ENCODE results near the gene GNAS-AS1.

GNAS-AS1 gene

DNA sequence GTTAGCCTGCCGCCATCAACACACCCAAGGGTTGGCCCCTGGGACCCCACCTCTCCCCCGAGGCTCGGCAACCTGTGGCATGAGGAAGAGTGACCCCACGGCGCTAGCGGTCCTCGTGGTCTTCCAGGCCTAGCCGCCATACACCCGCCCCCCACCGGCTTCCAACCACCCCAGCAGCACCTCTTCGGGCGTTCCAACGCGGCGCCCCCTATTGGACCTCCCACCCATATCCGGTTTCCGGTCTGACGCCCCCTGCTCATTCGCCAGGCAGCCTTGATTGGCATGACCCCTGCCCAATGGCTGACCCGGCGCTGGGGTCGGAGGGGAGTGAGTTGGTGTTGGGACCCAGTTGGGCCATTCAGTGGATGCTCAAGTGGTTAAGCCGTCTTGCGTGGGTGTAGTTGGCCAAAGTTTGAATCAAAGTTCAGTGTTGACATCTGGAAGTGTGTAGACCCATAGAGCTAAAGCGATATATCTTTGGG, at the start of gene GNAS-AS1:
Gene GNAS-AS1, minus strand, starts transcription at position 210 of the 482 bp plus-strand sequence.
- DNase-seq (ENCODE audit: insufficient read length, low spot score) (peak; percentile 91), FAIRE-seq (peak; percentile 93)

DNA sequence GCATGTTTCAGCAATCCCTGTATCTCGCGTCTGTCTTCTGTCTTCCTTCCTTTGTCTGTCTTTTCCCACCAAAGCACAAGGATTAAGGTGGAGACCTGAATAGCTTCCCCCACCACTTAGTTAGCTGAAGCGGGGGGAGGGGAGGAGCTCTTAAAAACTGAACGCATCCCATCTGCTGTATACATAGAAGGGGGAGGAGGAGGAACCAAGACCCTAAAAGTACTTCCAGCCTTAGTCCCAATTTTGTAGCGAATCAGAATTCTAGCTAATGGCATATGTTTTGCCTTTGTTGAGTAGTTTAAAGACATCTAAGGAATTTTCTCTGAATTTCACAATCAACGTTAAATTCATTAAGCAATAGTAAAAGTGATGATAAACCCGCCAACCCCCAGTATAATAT, 49.7 kb upstream of the GNAS-AS1 start:
- DNase-seq (ENCODE audit: insufficient read length, low spot score) (no peak), FAIRE-seq (no peak)

DNA sequence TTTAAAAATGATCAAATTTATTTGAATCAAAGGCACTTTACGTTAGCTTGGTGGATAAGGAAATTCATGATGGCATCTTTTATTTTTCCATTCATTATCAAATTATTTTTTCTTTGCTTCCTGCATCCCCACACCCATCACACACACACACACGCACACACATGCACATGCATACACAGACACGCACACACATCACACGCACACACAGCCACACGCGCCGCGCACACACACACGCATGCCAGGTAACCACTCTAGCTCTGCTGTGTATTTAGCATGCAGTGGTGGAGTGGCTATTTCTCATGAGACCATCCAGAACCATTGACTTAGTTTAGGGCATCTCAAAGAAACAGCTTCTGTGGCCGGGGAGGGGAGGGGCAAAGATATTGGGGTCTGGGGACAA, 48.8 kb upstream of the GNAS-AS1 start:
- DNase-seq (ENCODE audit: insufficient read length, low spot score) = no peak
- FAIRE-seq = no peak

DNA sequence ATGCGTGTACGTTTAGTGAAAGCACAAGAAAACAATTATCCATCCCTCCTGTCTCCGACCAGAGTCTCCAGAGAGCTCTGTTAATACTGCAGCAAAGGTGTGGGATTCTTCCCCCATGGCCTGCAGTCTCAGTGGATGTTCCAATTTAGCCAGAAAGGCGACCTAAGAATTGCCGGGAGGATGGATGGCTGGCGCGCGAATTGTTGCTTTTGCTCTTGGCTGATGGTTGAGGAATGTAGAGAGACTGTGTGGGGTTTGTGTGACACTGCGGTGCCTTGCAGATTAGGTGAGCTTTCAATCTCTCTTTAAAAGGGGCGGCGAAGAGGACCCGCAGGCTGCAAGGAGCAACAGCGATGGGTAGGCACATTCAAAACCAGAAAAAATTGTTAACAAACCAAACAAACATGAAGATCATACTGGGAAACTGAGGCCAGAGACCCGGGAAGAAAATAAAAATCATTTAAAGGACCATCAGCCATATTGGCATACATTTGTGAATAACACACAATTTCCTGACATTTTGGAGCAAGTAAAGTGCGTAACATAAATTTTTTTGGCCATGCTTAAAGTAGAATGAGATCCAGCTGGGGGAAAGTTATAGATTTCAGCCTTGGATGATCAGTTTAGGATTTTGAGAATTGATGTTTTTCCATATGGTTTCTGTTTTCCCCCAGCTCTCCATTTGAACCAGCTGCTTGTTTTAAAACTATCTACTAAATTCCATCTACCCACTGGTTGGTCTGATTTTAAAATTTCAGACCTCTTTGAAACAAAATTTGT, 48.1 kb upstream of the GNAS-AS1 start:
- FAIRE-seq (no peak), DNase-seq (ENCODE audit: insufficient read length, low spot score) (no peak)

DNA sequence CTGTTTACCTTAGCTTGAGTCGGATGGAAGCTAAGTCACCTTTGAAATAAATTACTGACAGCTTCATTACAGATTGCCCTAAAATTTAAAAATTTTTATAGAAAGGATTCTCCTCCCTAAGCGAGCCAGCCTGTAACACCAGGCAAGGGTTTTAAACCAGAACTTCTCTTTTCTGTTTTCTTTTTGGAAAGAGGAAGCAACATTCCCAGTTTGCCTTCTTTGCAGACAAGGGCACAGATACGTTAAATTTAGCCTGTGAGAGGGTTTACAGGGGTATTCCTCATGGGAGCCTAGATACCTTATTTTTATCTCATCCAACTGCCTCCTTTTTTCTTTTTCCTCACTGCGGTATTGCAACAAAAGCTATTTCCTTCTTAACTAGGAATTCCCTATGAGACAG, 46.8 kb upstream of the GNAS-AS1 start:
- no peak for FAIRE-seq
- no peak for DNase-seq (ENCODE audit: insufficient read length, low spot score)

DNA sequence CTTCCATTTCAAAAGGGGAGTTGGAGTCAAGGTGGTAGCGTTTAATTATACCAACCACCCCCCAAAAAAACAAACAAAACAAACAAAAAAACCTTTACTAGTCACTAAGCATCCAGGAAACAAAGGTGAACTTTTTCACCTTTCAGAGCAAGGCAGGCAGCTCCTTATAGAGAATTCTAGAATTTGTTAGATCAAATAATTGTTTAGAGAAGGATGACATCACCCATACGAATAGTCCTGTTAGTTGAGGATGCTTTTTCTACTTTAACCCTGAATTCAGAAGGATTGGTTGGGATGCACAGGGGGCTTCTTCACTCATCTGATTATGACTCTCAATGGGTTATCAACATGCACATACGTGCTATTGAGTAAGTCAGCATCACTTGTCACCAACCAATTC, 46.1 kb upstream of the GNAS-AS1 start:
- FAIRE-seq = no peak
- DNase-seq (ENCODE audit: insufficient read length, low spot score) = no peak

DNA sequence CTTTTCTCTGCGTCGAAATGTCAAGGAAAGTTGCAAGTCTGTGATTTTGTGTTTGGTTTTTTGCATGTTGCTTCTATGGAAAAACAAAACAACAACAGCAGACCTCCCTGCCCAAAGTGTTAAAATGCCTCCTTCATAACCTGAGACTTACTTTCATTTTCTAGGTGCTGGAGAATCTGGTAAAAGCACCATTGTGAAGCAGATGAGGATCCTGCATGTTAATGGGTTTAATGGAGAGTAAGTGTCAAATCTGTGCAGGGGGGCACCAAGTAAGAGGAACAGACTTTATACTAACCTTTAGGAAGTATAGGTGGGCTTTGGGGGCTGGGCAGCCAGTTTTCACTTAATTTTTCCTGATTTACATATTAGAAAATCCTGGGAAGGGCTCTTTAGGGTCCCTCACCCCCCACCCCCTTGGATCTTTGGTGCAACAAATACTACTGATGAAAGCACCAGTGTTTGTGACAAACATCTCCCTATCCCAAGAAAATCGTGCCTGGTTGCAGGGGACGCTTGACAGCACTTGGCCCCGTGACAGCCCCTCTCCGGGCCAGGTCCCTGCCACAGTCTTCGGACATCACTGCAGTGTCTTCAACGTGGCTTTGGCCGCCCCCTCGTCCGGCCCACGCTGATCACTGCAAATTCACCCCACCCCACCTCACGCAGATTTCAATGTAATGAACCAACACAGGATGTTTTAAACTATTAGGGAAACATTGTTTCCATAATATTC, 44.9 kb upstream of the GNAS-AS1 start:
- DNase-seq (ENCODE audit: insufficient read length, low spot score) (no peak), FAIRE-seq (no peak)

DNA sequence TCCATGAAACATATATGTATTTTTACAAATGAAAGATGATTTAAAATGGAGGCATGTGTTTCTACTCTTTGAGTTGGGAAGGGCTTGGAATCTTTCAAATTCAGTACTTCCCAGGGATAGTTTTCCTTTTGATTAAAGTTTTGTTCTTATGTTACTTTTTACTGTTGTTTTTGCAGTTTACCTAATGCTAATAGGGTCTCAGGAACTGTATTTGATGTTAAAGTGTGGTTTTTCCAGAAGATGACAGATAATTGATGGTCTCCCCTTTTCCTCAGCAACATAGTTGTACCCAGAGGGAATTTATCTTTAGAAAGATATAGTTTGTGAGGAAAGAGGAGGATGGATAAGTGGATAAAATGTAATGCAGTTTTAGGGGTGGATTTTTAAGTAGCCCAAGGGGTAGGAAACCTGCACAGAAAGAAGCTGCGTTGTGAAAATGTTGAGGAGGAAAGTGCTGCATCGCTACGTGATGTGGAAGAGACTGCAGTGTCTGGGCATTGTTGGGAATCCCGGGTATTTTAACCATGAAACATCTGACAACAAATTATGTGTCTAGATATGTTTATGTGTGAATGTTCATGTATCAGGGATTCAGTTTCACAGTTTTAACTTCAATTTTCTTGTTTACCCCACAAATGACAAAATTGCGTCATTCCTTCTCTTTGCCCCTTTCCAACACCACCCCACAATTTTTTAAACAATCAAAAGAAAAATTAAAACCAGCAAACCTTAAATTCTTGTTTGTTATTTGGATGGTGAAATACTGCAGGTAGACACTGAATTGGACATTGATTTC, 44.1 kb upstream of the GNAS-AS1 start:
- DNase-seq (ENCODE audit: insufficient read length, low spot score) (no peak), FAIRE-seq (no peak)

DNA sequence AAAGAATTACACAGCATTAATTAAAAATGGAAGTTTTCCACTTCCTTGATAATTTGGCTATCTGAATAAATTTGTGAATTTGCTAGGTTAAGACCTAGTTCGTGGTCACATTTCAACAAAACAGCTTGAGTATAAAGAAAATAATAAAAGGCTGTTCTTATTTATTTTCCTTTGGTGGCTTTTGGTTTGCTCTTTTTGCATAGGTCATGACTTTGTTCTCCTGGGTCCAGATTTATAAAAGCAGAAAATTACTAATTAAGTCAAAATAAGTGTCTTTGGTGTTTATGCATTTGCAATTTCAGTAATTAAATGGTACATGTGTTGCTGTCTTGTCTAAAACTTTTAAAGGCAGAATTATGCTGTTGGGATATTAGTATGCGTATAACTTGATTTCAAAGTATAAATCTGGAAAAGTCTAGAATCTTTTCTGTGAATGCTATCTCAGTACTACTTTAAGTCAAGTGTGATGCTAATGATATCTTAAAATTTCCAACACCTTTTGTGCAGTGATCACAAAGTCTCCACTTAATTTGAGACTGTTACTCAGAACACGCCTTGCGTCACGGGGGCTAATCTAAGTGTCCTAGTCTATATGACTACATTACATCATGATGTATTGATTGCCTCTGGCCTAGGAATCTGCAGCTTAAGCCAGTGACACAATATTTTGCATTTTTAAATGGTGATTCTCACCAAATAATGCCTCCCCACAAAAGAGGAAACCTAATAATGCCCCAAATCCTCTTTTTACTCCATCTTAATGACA, 42.8 kb upstream of the GNAS-AS1 start:
- FAIRE-seq = peak; percentile 31
- no peak for DNase-seq (ENCODE audit: insufficient read length, low spot score)

DNA sequence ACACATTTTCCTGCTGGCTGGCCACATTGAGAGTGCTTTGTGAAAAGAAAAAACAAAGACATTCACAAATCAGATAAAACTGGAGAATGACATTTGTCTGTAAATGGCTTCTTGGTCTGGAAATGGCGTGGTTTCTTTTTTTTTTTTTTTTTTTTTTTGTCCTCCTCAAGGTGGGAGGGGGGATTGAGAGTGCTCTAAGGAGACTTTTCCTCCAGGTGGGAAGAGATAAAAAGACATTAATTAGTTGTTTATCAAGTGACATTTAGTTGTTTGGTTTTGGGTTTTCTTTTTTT, 42.2 kb upstream of the GNAS-AS1 start:
- FAIRE-seq (peak; percentile 45), DNase-seq (ENCODE audit: insufficient read length, low spot score) (no peak)

DNA sequence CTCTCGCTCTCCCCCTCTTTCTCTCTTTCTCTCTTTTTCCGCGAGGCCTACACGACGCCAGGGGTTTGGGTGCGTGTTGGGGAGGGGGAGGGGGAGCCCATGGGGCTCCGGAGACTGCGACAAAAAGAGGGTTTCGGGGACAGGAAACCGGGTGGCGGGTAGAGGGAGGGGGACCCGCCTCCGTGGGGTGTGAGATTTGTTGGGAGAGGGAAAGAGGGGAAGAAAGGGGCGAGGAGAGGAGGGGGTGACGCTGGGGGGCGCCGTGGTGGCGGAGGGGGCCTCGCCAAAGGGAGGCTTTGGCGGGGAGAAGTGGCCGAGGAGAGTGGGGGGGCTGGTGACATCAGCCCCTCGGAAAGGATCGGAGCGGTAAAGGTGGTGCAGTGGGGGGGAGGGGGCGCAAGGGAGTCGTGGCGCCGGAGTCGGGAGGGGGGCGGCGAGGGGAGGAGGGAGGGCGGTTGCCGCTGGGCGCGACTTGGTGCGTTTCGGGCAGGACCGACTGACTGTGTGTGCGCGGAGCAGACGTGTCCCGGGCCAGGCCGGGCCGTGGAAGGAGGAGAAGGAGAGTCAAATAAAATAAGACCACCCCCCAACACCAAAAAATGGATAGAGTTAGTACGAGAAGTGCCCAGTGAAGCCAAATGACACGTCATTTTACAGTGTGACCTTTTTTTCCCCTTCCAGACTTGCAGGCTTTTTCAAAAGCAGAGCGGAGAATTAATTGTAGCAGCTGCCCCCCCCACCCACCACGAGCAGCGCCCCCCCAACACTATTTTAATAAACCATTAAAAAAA, 41.6 kb upstream of the GNAS-AS1 start:
- FAIRE-seq = peak; percentile 44
- DNase-seq (ENCODE audit: insufficient read length, low spot score) = peak; percentile 56

DNA sequence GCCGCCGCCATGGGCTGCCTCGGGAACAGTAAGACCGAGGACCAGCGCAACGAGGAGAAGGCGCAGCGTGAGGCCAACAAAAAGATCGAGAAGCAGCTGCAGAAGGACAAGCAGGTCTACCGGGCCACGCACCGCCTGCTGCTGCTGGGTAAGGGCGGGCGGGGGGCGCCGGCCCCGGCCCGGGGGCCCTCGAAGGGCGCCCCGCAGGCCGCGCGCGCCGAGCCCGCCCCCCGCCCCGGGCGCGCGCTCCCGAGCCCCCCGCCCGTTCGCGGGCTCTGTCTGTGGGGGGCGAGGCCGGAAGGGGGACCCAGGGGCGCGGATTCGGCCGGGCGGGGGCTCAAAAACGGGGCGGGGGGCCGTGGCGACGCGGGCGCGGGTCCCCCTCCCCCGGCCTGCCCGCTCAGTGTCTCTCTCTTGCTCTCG, 41.0 kb upstream of the GNAS-AS1 start:
- DNase-seq (ENCODE audit: insufficient read length, low spot score) (no peak), FAIRE-seq (no peak)

DNA sequence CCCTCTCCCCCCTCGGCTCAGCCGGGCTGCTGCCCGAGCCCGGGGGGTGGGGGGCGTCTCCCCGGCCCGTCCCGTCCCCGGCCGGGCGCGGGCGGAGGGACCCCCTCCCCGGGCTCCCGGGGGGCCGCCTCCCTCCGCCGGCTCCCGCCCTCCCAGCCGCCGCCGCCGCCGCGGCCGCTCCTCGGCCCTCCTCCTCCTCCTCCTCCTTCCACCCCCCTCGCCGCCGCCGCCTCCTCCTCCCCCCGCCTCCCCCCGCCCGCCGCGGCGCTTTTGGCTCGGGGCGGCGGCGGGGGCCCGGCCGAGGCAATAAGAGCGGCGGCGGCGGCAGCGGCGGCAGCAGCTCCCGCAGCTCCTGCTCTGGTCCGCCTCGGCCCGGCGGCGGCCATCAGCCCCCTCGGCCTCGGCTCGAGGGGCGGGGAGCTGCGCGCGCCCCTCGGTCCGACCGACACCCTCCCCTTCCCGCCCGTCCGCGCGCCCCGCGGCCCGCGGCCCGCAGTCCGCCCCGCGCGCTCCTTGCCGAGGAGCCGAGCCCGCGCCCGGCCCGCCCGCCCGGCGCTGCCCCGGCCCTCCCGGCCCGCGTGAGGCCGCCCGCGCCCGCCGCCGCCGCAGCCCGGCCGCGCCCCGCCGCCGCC, 40.5 kb upstream of the GNAS-AS1 start:
- no peak for DNase-seq (ENCODE audit: insufficient read length, low spot score)
- FAIRE-seq = no peak

DNA sequence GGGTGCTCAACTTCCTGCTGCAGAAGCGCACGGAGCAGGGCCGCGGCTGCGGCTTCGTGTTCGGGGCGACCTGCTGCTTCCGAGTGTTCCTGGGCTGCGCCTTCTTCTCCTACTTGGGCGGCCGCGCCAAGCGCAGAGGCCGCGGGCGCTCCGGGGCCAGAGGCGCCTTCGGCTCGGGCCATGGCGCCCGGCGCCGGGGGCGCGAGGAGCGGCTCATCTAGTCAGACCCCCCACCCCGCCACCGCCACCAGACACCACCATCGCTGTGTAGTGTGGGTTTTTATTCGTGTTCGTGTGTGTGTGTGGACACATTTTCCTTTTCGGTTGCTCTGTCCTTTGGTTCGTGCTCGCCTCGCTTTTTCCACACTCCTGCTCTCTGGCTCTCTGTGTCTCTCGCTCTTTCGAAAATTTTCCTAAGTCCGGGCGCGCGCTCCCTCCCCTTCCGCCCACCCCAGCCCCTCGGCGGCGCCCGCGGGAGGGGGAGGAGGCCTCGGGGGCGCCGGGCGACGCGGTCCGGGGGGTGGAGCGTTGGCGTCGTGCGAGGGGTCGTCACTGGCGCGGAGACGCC, 39.9 kb upstream of the GNAS-AS1 start:
- FAIRE-seq (no peak), DNase-seq (ENCODE audit: insufficient read length, low spot score) (peak; percentile 78)

DNA sequence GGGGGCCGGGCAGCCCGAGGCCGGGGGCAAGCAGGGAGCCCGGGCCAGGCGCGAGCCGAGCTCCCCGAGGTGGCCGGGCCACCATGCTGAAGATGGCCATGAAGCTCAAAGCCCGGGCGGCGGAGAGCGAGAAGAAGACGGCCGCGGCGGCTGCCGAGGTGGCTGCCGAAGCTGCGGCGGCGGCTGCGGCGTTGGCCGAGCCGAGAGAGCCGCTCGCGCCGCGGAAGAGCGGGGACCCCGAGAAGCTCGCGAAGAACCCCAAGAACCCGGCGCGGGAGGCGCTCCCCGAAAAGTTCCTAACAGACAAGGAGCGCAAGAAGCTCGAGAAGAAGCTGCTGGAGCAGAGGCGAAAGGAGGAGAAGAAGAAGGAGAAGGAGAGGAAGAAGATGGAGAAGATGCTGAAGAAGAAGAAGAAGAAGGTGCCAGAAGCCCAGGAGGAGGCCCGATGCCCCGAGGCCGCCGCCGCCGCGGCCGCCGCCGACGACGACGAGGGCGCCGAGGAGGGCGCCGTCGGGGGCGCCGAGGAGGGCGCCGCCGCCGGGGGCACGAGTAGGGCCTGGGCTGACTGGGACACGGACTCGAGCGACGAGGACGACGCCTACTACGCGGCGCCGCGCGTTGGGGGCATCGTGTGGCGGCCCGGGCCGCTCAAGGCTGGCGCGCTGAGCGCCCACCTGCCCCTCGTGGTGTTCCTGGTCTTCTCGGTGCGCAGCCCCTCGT, 39.3 kb upstream of the GNAS-AS1 start:
- FAIRE-seq (no peak), DNase-seq (ENCODE audit: insufficient read length, low spot score) (no peak)

DNA sequence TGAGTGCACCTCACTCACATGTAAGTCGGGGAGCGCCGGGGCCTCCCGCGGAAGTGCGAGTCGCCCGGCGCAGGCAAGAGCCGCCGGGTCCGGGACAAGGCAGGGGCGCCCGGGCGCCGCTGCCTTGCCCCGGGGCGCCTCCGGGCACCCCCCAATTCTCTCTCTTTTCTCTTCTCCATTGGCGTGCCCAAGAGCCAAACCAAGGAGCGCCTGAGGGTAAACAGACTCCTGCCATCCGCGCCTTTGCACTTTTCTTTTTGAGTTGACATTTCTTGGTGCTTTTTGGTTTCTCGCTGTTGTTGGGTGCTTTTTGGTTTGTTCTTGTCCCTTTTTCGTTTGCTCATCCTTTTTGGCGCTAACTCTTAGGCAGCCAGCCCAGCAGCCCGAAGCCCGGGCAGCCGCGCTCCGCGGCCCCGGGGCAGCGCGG, 38.6 kb upstream of the GNAS-AS1 start:
- DNase-seq (ENCODE audit: insufficient read length, low spot score) (no peak), FAIRE-seq (no peak)

DNA sequence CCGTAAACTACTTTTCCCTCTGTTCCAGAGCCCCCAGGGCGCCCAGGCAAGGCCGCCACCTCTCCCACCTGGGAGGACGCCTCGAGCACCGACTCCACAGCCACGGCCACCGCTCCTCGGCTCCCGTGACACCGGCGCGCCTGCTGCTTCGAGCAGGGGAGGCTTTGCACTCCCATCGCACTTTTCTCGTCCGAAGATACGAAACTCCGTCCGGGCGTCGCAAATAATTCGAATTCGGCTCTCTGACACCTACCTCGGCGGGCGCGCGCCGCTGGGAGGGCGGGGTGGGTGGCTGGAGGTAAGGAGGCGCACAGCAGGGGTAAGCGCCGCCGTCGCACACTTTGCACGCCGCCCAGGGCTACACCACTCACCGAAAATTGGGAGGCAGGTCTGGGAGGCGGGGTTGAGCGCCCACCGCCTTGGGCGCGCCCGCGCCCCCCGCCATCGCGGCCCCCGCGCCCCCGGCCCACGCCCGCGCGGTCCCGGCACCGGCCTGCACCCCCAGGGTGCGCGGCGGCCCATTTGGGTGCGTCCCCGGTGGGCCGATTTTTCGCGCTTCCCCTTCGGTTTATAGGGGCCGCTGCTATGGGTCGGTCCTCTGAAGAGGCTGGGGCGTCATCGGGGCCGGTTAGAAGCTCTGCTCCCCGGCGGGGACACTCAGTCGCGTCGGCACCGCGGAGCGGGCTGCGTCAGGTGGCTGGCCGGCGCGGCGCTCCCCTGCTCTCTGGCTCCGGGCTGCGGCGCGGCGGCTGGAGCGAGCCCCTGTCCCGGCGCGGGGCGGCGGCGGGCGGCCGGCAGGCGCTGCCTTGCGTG, 38.0 kb upstream of the GNAS-AS1 start:
- FAIRE-seq (no peak), DNase-seq (ENCODE audit: insufficient read length, low spot score) (peak; percentile 83)

DNA sequence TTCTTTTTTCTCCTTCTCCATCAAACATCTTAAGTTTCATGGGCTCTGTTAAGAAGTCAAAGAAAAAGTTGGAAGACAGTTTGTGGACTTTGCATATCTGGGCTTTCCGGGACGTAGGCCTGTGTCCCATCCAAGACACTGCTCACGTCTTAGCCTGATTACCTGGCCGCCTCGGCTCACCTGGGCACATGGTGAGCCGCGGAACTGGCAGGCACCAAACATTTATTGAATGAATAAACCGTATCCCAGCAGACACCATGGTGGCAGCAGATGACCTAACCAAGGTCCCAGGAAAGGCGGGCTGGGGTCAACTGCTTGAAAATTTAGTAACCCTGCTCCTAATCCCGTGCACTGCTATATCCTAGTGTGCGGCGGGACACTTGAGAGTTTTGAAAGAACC, 37.4 kb upstream of the GNAS-AS1 start:
- FAIRE-seq = no peak
- no peak for DNase-seq (ENCODE audit: insufficient read length, low spot score)
